ENCODE data around the gene CACNA2D2.

GRCh38 chr3:50430950-50431435 is 72.4 kb downstream of the CACNA2D2 start:
- no peak for TF ChIP-seq CTCF (IDR thresholded peaks at IDR 0.05; ENCODE audit: poor library complexity)
- TF ChIP-seq EZH2 (IDR thresholded peaks at IDR 0.05; ENCODE audit: borderline replicate concordance): no peak
- no peak for TF ChIP-seq EZH2phosphoT487 (IDR thresholded peaks at IDR 0.05; ENCODE audit: low read depth, severe bottlenecking, unreplicated experiment)
